Kidney epithelial cell (primary cell): ENCODE measurements around the gene XPO6. TPM values are rescaled to one million over a fixed set of nuclear protein-coding genes. Genes with fewer than 3 reads are reported as not detected.

Experiments
- DNase-seq: peaks from one replicate; pipeline ENCODE4 v3.0.0-alpha.2; 2010; ENCODE audit warnings: low read depth
- H3K27me3 ChIP-seq: 2 replicates; pipeline ENCODE4 v1.6.0; 2011; ENCODE audit warnings: low read length; ENCODE audit not compliant: control insufficient read depth, insufficient read depth
- H3K36me3 ChIP-seq: 2 replicates; pipeline ENCODE4 v1.5.1; 2011; ENCODE audit warnings: low read length; ENCODE audit not compliant: control insufficient read depth, insufficient read depth
- H3K4me3 ChIP-seq: 2 replicates; pipeline ENCODE4 v1.5.1; 2011; ENCODE audit warnings: low read depth, mild to moderate bottlenecking, control low read depth, low read length
- total RNA-seq: library from RNA; depleted of rRNA; stranded (reverse); fragments of >200 nt; gene quantifications from 2 replicates; pipeline ENCODE4 v1.2.3, GENCODE V29; 2015
- TF ChIP-seq, protein P1 (sequence below): IDR thresholded peaks from 2 replicates; pipeline ENCODE4 v1.5.1; 2011; ENCODE audit warnings: mild to moderate bottlenecking, moderate library complexity, low read length, control low read depth, inconsistent platforms; ENCODE audit not compliant: insufficient read depth, poor library complexity, severe bottlenecking

The XPO6 gene
- total RNA-seq, 1 donor from 2014 or later: 61.9 TPM

DNA sequence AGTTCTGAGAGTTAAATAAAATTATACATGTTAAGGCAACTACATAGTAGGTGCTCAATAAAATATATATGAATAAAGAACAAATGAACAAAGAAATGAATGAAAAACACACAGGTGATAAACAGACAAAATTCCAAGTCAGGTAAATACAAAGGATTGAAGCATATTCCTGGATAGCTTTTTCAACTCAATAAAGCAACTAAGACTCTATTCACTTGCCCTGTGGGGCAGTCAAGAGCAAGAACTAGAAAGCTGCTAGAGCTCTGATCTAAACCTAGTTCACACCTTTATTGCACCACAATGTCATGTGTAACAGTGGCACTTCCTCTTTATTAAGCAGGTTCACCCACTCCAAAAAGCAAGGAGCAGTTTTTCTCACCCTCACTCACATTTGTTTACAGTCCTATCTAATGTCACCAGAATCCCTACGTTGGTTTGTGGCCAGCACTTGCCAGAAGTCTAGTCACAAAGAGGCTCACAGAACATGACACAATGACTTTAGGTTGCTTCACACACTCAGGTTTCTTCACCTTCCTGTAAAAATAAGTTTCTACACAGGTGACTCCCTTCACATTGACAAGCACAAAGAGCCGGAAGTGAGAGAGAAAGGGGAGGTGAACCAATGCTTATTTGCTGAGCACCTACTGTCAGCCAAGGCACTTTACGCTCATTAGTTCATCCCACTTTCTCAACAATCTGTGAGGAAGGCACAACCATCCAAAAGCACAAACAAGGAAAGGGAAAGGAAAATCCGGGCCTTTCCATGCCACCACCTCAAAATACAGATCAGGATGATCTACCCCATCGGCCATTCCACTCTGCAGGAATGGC is 70.8 kb downstream of the XPO6 start:
- Histone ChIP-seq H3K27me3 (no peaks in the 10 kb centered on the region), H3K36me3 (no peaks in the 10 kb centered on the region), H3K4me3 (no peak overlapping the region)
- DNase-seq: no peak
- TF ChIP-seq, protein P1, sequence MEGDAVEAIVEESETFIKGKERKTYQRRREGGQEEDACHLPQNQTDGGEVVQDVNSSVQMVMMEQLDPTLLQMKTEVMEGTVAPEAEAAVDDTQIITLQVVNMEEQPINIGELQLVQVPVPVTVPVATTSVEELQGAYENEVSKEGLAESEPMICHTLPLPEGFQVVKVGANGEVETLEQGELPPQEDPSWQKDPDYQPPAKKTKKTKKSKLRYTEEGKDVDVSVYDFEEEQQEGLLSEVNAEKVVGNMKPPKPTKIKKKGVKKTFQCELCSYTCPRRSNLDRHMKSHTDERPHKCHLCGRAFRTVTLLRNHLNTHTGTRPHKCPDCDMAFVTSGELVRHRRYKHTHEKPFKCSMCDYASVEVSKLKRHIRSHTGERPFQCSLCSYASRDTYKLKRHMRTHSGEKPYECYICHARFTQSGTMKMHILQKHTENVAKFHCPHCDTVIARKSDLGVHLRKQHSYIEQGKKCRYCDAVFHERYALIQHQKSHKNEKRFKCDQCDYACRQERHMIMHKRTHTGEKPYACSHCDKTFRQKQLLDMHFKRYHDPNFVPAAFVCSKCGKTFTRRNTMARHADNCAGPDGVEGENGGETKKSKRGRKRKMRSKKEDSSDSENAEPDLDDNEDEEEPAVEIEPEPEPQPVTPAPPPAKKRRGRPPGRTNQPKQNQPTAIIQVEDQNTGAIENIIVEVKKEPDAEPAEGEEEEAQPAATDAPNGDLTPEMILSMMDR: no peak

DNA sequence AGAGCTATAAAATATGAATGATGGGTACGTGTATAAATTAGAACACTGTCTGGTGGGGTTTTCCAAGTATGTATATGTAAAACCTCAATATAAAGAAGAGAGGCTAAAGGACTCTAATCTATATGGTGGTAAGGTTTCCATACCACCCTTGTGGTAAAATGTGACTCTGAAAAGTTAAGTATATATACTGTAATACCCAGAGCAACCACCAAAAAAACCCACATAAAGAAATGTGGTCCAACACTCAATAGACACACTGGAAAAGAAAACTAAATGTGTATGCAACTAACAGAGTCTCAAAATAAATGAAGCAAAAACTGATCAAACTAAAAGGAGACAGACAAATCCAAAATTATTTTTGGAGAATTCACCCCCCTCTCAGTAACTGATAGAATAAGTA is 72.2 kb downstream of the XPO6 start:
- H3K27me3 ChIP-seq: no peaks in the 10 kb centered on the region
- no peak overlapping the region for H3K4me3 ChIP-seq
- no peaks in the 10 kb centered on the region for H3K36me3 ChIP-seq
- TF ChIP-seq, protein P1: no peak
- DNase-seq: no peak

DNA sequence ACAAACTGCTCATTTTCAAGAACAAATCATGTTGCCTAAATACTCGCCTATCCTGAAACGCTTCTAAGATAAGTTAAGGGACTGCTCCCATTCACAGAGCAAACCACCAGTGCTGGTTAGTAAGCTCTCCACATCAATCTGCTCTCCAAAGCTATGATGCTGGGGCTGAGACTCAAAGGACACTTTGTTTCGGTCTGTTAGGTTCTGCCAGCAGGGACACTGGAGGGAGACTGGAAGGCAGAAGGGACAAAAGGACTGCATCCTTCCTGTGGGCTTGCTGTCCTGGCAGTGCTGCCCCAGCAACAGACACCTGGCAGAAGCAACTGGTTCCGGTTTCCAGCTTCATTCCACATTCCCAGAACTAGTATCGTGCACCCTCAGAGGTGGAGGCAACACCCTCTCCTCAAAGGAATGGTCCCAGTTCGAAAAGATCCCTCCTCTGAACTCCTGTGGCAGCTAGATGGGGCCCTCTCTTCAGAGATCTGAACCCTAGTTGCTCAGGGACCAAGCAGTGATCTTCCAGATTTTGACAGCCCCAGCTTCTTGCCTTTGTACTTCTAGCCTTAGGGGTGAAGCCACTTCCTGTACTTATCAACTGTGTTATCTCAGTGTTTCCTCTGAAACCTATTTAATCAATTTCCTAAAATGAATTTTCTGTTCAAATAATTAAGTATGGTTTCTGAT is 74.9 kb downstream of the XPO6 start:
- Histone ChIP-seq H3K36me3 (no peaks in the 10 kb centered on the region), H3K27me3 (no peaks in the 10 kb centered on the region), H3K4me3 (no peak overlapping the region)
- TF ChIP-seq, protein P1: no peak
- no peak for DNase-seq

DNA sequence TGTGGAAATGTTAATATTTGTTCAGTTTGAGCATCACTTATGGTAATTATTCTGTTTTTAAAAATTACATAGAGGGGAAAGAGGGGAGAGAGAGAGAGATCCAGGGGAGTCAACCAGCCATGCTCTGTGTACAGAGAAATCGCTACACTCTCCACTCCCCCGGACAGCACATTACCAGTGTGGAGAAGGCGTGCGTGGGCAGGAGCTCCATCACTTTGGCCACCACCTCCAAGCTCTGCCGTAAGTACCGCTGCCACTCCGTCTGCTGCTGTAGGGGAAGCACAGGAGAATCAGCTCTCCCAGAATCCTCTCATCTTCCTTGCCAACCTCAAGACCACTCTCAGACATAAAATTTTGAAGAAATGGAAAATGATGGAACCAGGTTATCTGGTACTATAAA is 78.1 kb downstream of the XPO6 start:
- H3K27me3 ChIP-seq: no peaks in the 10 kb centered on the region

DNA sequence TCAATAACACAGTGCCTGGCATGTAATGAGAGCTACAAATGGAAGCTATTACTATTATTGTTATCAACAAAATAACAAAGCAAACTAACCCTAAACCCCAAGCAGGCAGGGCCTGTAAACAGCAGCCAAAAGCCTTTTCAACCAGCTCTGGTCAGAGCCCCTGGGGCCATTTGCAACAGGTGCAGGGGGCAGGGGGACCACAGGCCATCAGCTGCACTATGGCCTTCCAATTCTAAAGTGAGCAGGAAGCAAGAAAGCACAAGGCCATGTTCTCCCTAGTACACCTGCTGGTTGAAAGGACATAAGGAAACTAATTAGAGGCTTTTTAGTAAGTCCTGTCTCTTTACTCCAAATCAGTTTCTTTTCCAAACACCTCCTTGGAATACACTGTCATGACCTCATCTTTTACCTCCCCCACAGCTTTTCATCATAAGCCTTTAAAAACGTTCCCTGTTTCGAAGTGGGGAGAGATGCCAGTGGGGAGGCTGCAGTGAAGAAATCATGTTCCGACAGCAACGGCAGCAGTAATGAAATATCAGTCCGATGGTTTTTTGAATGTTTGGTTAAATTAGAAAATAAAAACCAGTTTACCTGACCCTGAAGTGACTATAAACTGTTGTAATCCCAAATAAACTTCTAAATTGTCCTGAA is 79.9 kb downstream of the XPO6 start:
- TF ChIP-seq, protein P1: no peak
- Histone ChIP-seq H3K36me3 (peaks cover 1% of the 10 kb centered on the region), H3K4me3 (no peak overlapping the region), H3K27me3 (no peaks in the 10 kb centered on the region)
- DNase-seq: no peak

More for the DNA sequence above, 78.1 kb downstream of the XPO6 start:
- H3K36me3 ChIP-seq: no peaks in the 10 kb centered on the region
- no peak for DNase-seq
- TF ChIP-seq, protein P1: no peak
- no peak overlapping the region for H3K4me3 ChIP-seq
